ENCODE results near the gene SCO2.
"Not testable (repeated sequence)": the region's sequence is repeated elsewhere in the genome, so short reads cannot be mapped to it uniquely, and the experiment has no call there.

SCO2 gene

GRCh38 chr22:50531546-50531961 is 6.2 kb upstream of the SCO2 start:
- peak; percentile 73 to 87 for DNase-seq

DNA sequence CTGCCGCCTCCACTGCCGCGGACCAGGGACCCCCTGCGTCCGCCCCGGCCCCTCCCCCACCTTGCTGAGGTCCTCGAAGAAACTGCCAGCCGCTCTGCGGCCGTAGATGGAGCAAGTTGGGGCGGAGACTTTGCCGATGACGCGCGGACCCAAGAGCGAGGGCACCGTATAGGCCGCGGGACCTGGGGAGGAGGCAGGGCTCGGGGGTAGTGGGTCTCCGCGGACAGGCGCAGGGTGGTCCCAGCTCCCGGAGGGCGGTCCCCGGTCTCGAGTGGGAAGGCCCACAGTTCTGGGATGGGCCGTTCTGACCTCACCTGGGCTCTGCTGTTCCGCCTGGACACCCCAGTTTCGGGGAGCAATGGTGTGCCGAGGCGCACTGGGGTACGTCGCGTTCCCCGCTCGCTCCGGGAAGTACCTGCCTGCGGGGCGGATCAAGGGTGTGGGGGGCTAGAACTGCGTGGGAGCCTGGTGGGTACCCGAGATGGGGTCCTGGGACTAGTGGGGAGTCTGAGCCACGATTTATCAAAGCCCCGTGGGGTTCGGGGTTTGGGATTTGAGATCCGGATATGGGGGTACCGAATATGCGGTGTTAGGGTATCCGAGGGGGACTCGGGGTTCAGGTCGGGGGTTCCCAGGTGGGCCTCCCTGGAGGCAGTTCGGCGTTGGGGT is 5.6 kb upstream of the SCO2 start:
- peak; percentile 90 to 94 for DNase-seq

- DNase-seq = peak in 1 of 2 donors; percentile 65
These were observed 5.1 kb upstream of the SCO2 start for GRCh38 chr22:50530580-50530876.

GRCh38 chr22:50529897-50530579 is 4.6 kb upstream of the SCO2 start, which contains the start of gene TYMP:
TSS of gene TYMP (minus strand) at chr22:50530012. CDS start at chr22:50529709, 303 bp downstream.
- DNase-seq = peak; percentile 92 to 94

DNA sequence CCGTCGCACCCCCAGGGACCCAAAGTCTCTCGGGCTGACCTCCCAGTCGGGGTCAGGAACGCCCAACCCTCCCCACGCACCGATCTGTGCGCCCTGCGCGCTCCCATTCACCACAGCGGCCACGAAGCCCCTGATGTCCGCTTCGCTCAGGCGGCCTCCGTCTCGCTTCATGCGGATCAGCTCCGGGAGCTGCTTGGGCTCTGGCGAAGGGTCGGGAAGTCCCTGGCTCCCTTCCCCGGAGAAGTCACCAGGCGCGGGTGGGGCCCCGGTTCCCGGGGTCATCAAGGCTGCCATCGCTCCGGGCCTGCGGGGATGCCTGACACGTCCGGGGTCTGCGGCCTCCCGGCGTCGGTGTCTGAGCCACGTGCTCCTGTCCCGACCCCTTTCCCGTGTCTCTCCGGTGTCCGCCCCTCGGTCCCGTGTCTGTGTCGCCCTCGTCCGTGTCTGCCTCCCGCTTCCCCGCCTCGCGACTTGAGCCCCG is 4.1 kb upstream of the SCO2 start:
- peak in 1 of 2 donors; percentile 15 for DNase-seq

GRCh38 chr22:50528682-50529415 is 3.5 kb upstream of the SCO2 start:
- DNase-seq = no peak

- no peak for DNase-seq
These were observed 2.7 kb upstream of the SCO2 start for GRCh38 chr22:50527921-50528681.

DNA sequence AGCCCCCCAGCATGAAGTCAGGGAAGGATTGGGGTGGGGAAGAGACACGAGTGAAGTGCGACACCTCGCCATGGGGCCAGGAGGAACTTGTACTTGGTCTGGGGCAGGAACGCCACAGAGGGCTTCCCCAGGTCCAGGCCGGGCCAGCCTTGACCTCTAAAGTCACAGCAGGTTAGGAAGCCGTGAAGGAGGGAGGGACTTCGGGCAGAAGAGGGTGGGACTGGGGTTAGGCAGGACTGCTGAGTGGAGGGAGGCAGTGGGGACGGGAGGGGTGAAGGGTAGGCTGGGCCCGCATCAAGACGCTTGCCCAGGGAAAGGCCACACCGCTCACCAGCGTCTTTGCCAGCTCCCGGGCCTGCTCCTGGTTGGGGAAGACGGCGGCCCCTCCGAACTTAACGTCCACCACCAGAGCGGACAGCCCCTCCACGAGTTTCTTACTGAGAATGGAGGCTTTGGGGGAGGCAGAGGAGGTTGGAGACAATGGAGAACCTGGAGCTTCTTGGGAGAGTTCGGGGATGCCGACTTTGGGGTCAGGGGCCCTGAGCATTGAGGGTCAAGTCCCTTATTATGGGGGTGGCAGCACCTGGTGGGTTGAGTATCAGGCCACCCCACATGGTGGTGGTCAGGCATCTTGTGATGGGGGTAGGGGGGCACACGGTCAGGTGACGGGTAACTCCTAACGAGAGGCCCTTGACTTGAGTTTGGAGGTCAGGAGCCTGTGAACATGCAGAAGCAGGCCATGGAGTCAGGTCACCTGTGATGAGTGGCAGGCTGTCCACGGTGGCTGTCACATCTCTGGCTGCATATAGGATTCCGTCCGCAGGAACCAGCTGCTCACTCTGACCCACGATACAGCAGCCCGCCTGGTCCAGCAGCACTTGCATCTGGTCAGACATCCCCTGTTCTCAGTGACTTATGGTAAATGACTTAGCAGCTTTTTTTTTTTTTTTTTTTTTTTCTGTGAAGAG is 1.7 kb upstream of the SCO2 start:
- DNase-seq = peak; percentile 56 to 76

GRCh38 chr22:50526108-50526833 is 873 bp upstream of the SCO2 start:
- DNase-seq = peak; percentile 68 to 81

- no peak for DNase-seq
These were observed 385 bp upstream of the SCO2 start for GRCh38 chr22:50525858-50526107.

- DNase-seq = no peak
These were observed 708 bp downstream of the SCO2 start for GRCh38 chr22:50524676-50525103.

DNA sequence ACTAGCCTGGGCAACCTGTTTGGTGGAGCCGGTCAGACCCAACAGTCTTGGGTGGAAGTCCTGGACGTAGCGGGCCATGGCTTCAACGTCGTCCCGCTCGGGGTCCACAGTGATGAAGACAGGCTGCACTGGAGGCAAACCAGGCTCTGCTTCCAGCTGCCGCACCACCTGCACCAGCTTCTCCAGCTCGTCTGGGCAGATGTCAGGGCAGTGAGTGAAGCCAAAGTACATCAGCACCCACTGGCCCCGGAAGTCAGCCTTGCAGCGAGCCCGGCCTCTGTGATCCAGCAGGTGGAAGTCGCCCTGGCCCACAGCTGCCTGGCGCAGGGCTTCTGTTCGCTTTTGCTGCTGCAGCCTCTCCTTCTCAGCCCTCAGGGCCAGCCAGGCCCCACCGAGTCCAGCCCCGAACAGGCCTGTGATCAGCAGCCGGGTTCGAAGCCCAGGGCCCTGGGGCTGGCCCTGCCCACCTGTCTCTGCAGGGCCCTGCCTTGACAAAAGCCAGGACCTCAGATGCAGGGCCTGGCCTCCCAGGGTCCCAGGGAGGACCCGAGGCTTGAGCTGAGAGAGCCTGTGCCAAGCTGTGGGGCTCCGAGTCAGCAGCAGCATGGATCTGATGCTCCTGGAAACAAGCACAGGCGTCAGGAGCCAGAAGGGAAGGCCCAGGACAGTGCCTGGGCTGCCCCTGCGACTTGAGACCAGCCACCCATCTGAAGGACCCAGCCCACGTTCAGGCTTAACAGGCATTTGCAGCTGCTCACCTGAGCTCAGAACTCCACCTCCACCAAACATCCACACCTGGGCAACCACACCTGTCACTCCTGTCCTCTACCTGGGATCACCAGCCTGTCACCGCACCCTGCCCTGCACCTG is 1.4 kb downstream of the SCO2 start:
- DNase-seq = no peak

DNA sequence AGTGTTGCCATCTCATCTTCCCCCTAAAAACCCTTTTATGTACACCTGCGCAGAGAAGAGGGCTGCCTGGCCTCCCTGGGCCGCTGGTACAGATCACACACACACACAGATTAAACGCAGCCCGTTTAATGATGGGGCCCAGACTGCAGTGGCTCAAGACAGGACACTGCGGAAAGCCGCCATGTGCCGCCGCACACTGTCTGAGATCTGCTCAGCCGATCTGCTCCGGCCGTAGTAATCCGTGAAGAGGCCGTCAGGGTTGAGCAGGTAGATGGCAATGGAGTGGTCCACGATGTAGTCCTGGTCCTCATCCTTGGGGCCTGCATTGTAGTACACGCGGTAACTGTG is 2.0 kb downstream of the SCO2 start:
- DNase-seq = no peak

GRCh38 chr22:50522806-50523438 is 2.5 kb downstream of the SCO2 start:
- no peak for DNase-seq

- DNase-seq = no peak
These were observed 3.1 kb downstream of the SCO2 start for GRCh38 chr22:50522208-50522805.

DNA sequence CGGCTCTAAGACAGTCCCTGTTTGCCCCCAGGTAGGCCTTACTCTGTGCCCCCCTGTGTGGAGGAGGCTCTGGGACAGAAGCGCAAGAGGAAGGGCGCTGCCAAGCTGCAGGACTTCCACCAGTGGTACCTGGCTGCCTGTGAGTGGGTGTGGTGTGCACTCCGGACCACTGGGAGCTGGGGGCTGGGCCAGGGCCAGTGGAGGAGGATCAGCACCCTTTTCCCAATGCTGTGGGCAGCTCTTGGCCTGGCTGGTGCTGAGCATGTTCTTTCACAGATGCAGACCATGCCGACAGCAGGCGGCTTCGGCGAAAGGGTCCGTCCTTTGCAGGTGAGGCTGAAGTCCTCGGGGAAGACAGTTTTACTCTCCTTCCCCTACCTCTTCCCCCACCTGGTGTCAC is 3.7 kb downstream of the SCO2 start:
- no peak for DNase-seq

DNA sequence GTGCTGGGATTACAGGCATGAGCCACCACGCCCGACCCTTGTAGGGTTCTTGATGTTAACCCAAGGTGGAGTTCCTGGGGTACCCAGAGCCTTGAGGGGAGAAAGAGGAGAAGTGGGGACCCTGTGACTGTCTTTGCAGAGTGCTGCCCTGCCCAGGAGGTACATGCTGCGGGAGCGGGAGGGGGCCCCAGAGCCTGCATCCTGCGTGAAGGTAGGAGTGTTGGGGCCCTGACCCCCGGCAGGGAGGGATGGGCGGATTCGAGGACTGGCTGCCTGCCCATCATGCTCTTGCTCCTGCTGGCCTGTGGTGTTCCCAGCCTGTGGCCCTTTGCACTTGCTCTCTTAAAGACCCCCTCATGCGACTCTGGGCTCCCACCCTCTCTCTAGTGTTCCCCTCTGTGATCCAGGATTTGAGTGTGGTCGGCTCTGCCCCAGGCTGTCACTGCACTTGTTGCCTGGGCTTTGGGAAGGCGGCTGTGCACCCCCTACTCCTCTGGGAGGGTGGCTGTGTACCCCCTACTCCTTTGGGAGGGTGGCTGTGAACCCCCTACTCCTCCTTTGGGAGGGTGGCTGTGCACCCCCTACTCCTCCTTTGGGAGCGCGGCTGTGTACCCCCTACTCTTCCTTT is 4.5 kb downstream of the SCO2 start:
- no peak for DNase-seq

DNA sequence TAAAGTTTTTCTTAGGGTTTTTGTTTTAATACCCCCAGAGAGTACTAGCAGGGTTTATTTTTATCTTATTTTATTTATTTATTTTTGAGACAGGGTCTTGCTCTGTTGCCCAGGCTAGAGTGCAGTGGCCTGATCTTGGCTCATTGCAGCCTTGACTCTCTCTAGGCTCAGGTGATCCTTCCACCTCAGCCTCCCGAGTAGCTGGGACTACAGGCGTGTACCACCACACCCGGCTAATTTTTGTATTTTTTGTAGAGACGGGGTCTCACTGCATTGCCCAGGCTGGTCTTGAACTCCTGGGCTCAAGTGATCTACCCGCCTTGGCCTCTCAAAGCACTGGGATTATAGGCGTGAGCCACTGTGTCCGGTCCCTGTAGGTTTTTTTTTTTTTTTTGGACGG is 5.2 kb downstream of the SCO2 start:
- not testable (repeated sequence) for DNase-seq

GRCh38 chr22:50519151-50519550 is 6.2 kb downstream of the SCO2 start:
- no peak for DNase-seq
